KMS-11 (cell line): ENCODE data around the gene SAFB2.

ENCODE experiments used
- H2AFZ ChIP-seq: fragments of 200-600 bp; sonication (generic); 2 replicates; pipeline ENCODE4 v1.6.1; 2016; ENCODE audit warnings: antibody characterized with exemption, mixed run types, low read depth
- H3K27ac ChIP-seq: fragments of 200-600 bp; sonication (generic); 2 replicates; pipeline ENCODE4 v1.6.1; 2016; ENCODE audit warnings: mild to moderate bottlenecking, mixed run types
- H3K27me3 ChIP-seq: fragments of 200-600 bp; sonication (generic); 2 replicates; pipeline ENCODE4 v1.6.1; 2017; ENCODE audit warnings: mild to moderate bottlenecking, low read depth, mixed run types, moderate library complexity; ENCODE audit not compliant: insufficient read depth
- H3K36me3 ChIP-seq: fragments of 200-600 bp; sonication (generic); 2 replicates; pipeline ENCODE4 v1.6.1; 2017; ENCODE audit warnings: mild to moderate bottlenecking, mixed run types; ENCODE audit not compliant: insufficient read depth
- H3K4me1 ChIP-seq: fragments of 200-600 bp; sonication (generic); 2 replicates; pipeline ENCODE4 v1.6.1; 2016; ENCODE audit warnings: mild to moderate bottlenecking, low read depth, mixed run types; ENCODE audit not compliant: poor library complexity, severe bottlenecking
- H3K4me2 ChIP-seq: fragments of 200-600 bp; sonication (generic); 2 replicates; pipeline ENCODE4 v1.7.0; 2016; ENCODE audit warnings: mild to moderate bottlenecking, mixed run types
- H3K4me3 ChIP-seq: fragments of 200-600 bp; sonication (generic); IDR thresholded peaks from 2 replicates; pipeline ENCODE4 v1.6.1; 2017; ENCODE audit warnings: low read depth, low read length, mixed read lengths; ENCODE audit not compliant: insufficient read depth
- H3K79me2 ChIP-seq: fragments of 200-600 bp; sonication (generic); 2 replicates; pipeline ENCODE4 v1.6.1; 2016; ENCODE audit warnings: low read depth, mixed run types; ENCODE audit not compliant: insufficient read depth
- H3K9ac ChIP-seq: fragments of 200-600 bp; sonication (generic); 2 replicates; pipeline ENCODE4 v1.6.1; 2016; ENCODE audit warnings: mild to moderate bottlenecking, mixed run types
- H4K20me1 ChIP-seq: fragments of 200-600 bp; sonication (generic); 2 replicates; pipeline ENCODE4 v1.6.1; 2016; ENCODE audit warnings: mild to moderate bottlenecking, mixed run types; ENCODE audit not compliant: insufficient read depth
- CTCF ChIP-seq: fragments of 200-600 bp; sonication (generic); conservative IDR thresholded peaks from 2 replicates; pipeline ENCODE4 v1.6.1; 2017; ENCODE audit warnings: low read depth, mild to moderate bottlenecking, antibody characterized with exemption, low read length, moderate library complexity, mixed read lengths

The SAFB2 gene

DNA sequence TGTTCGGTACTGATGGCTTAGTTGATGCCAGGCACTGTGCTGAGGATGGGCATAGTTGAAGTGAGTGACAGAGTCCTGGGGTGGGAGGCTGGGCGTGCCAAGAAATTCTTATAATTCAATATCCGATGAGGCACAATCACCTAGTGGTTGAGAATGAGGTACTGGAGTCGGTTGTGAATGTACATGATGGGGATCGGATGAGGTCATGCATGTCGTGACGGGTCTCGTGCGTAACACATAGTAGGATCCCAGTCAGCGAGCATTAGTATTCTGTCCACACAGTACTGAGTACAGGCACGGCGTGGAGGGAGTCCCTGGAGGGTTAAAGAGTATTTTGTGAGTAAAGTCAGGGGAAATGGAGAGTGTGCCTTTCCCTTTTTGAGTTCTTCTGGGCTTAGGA lies 3.1 kb upstream of the SAFB2 start:
- Histone ChIP-seq H3K4me1 (peaks cover 58% of the 10 kb centered on the region), H3K4me3 (no peak overlapping the region), H3K4me2 (no peak overlapping the region), H2AFZ (no peak overlapping the region), H3K27ac (no peak overlapping the region), H3K27me3 (no peaks in the 10 kb centered on the region), H3K9ac (no peak overlapping the region), H4K20me1 (peaks cover 59% of the 10 kb centered on the region), H3K36me3 (peaks cover 17% of the 10 kb centered on the region; the same call in 1 of the 2 replicates), H3K79me2 (peaks cover 89% of the 10 kb centered on the region)
- no peak for TF ChIP-seq CTCF

DNA sequence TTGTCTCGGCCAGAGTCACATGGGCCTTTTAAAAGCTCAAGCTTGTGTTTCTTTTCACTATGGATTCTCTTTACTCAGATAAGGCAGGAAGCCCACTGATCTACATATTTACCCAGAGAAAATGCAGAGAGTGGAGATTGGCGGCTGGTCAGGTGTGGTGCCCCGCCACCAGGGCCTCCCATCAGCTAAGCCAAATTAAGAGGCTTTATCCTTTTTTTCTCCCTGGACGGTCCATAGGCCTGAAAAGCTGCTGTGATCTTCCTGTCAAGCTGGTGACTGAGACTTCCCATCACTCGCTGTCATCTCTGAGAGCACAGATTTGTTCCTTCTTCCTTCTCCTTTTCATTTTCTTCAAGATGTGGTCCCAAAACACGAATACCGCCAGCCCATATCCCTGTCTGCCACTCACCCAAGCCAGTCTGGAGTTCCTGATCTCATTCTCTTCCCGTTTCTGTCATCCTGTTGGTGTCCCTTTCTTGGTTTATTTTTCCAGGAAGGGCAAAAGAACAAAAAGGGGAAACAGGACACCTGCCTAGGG lies 2.2 kb upstream of the SAFB2 start:
- Histone ChIP-seq H2AFZ (no peak overlapping the region), H3K4me2 (peak overlapping the region; percentile 98), H3K9ac (no peak overlapping the region; the same call in 1 of the 2 replicates), H3K4me1 (peaks cover 63% of the 10 kb centered on the region), H3K27ac (no peak overlapping the region), H4K20me1 (peaks cover 51% of the 10 kb centered on the region), H3K36me3 (peaks cover 17% of the 10 kb centered on the region; the same call in 1 of the 2 replicates), H3K27me3 (no peaks in the 10 kb centered on the region), H3K4me3 (no peak overlapping the region), H3K79me2 (peaks cover 89% of the 10 kb centered on the region)
- no peak for TF ChIP-seq CTCF

DNA sequence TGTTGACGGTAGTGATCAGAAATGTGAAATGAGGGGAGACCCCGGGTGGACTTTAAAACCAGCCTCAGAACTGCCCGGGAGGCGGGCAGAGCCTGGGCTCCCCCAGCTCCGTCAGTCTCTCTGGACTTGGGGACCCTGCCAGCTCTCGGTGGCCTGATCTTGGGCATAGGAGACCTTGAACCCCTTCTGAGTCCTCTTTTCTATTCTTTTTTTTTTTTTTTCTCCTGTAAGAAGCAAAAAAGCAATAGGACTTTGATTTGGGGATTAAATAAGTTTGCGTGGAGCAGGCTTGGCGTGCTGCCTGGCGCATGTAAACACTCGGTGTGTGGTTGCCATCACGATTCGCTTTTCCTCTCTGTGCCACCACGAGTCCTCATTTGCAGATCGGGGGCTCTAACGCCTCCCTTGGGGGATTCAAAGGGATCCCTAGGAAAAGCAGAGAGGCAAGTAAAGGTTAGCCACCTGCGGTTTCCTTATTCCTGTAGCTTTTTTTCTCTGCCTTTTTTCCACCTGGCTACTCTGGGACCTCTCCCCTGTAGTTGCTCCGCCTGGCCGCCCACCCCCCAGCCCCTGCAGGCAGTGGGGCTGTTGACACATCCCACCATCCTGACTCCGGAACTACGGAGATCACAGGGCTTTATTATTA lies 1.6 kb upstream of the SAFB2 start:
- Histone ChIP-seq H3K27ac (peak overlapping the region; percentile 82; the same call in 1 of the 2 replicates), H4K20me1 (peaks cover 50% of the 10 kb centered on the region), H3K27me3 (no peaks in the 10 kb centered on the region), H3K9ac (peak overlapping the region; percentile 89; the same call in 1 of the 2 replicates), H3K36me3 (peaks cover 12% of the 10 kb centered on the region; the same call in 1 of the 2 replicates), H3K79me2 (peaks cover 89% of the 10 kb centered on the region), H3K4me2 (peak overlapping the region; percentile 98), H2AFZ (no peak overlapping the region), H3K4me3 (no peak overlapping the region), H3K4me1 (peaks cover 57% of the 10 kb centered on the region)
- no peak for TF ChIP-seq CTCF

GRCh38 chr19:5623397-5624017 lies 931 bp upstream of the SAFB2 start:
- H3K4me1 ChIP-seq = peaks cover 51% of the 10 kb centered on the region

More at GRCh38 chr19:5623397-5624017, 931 bp upstream of the SAFB2 start:
- H3K27me3 ChIP-seq = no peaks in the 10 kb centered on the region
- peak overlapping the region; percentile 98 for H3K4me2 ChIP-seq
- TF ChIP-seq CTCF = no peak
- H4K20me1 ChIP-seq = peaks cover 44% of the 10 kb centered on the region
- H3K9ac ChIP-seq = peak overlapping the region; percentile 89
- H3K79me2 ChIP-seq = peaks cover 89% of the 10 kb centered on the region
- peaks cover 12% of the 10 kb centered on the region; the same call in 1 of the 2 replicates for H3K36me3 ChIP-seq
- peak overlapping the region; percentile 82 for H3K27ac ChIP-seq
- H2AFZ ChIP-seq = peak overlapping the region; percentile 26; the same call in 1 of the 2 replicates
- H3K4me3 ChIP-seq = no peak overlapping the region
